ENCODE data around the gene TNRC6C.
A peak's percentile ranks its signal among the peaks of the same experiment; 100 is the strongest.
"Not testable (repeated sequence)": the region's sequence is repeated elsewhere in the genome, so short reads cannot be mapped to it uniquely, and the experiment has no call there.

The TNRC6C gene

GRCh38 chr17:77933777-77934398, 24.6 kb upstream of the TNRC6C start:
- WGBS, 2 donors (ENCODE audit: extremely low coverage in 2 of 2, insufficient read length in 2 of 2, insufficient replicate concordance in 1 of 2), result no CpG with 5 or more reads among the region's 6 CpGs
- Histone ChIP-seq H3K27me3 (ENCODE audit: control insufficient read depth in 3 of 3, insufficient read depth in 3 of 3, low read depth in 1 of 3, low read length in 3 of 3) (peaks cover 0 to 4% (median 0%) of the 10 kb centered on the region in 3 experiments), H3K18ac (ENCODE audit: low read length) (no peak overlapping the region), H3K4ac (ENCODE audit: low read length) (no peak overlapping the region), H3K4me2 (ENCODE audit: insufficient read depth, low read length, poor library complexity, severe bottlenecking) (no peak overlapping the region), H2BK12ac (ENCODE audit: low read length) (no peak overlapping the region), H3K79me1 (ENCODE audit: low read depth, low read length) (no peaks in the 10 kb centered on the region), H3K4me1 (ENCODE audit: control insufficient read depth in 2 of 2, insufficient read depth in 1 of 2, low read depth in 1 of 2, low read length in 2 of 2) (peaks cover 0 to 17% of the 10 kb centered on the region in 2 donors), H3K9ac (ENCODE audit: low read depth, low read length, poor library complexity) (no peak overlapping the region), H2AK5ac (ENCODE audit: low read depth, low read length) (no peak overlapping the region), H4K8ac (ENCODE audit: low read depth, low read length) (no peak overlapping the region), H2BK15ac (ENCODE audit: low read length) (no peak overlapping the region), H4K91ac (ENCODE audit: low read depth, low read length, poor library complexity) (no peak overlapping the region), H3K36me3 (replicated peaks in 1 of 2; ENCODE audit: control insufficient read depth in 2 of 2, insufficient read depth in 2 of 2, low read length in 2 of 2) (no peaks in the 10 kb centered on the region), H2BK5ac (ENCODE audit: low read length) (no peak overlapping the region), H3K14ac (ENCODE audit: low read length) (no peak overlapping the region), H3K27ac (replicated peaks; ENCODE audit: low read length) (no peak overlapping the region), H2BK120ac (ENCODE audit: low read depth, low read length) (no peak overlapping the region), H2AFZ (ENCODE audit: low read length) (no peak overlapping the region), H3K4me3 (ENCODE audit: low read length in 2 of 2) (no peak overlapping the region), H3K9me3 (replicated peaks in 1 of 2; ENCODE audit: control insufficient read depth in 2 of 2, insufficient read depth in 1 of 2, low read depth in 1 of 2, low read length in 2 of 2) (no peaks in the 10 kb centered on the region), H3K23ac (ENCODE audit: low read depth, low read length, poor library complexity) (no peak overlapping the region)
- no peak for DNase-seq (ENCODE audit: low spot score)

- Histone ChIP-seq H3K27me3 (ENCODE audit: control insufficient read depth in 3 of 3, insufficient read depth in 3 of 3, low read depth in 1 of 3, low read length in 3 of 3) (no peaks in the 10 kb centered on the region), H4K8ac (ENCODE audit: low read depth, low read length) (no peak overlapping the region), H2BK12ac (ENCODE audit: low read length) (no peak overlapping the region), H4K91ac (ENCODE audit: low read depth, low read length, poor library complexity) (no peak overlapping the region), H2AFZ (ENCODE audit: low read length) (no peak overlapping the region), H3K4me3 (ENCODE audit: low read length in 2 of 2) (no peak overlapping the region), H3K23ac (ENCODE audit: low read depth, low read length, poor library complexity) (no peak overlapping the region), H2BK15ac (ENCODE audit: low read length) (no peak overlapping the region), H2AK5ac (ENCODE audit: low read depth, low read length) (no peak overlapping the region), H3K14ac (ENCODE audit: low read length) (no peak overlapping the region), H3K79me1 (ENCODE audit: low read depth, low read length) (no peaks in the 10 kb centered on the region), H2BK120ac (ENCODE audit: low read depth, low read length) (no peak overlapping the region), H2BK5ac (ENCODE audit: low read length) (no peak overlapping the region), H3K4me1 (ENCODE audit: control insufficient read depth in 2 of 2, insufficient read depth in 1 of 2, low read depth in 1 of 2, low read length in 2 of 2) (peaks cover 0 to 14% of the 10 kb centered on the region in 2 donors), H3K18ac (ENCODE audit: low read length) (no peak overlapping the region), H3K9me3 (replicated peaks in 1 of 2; ENCODE audit: control insufficient read depth in 2 of 2, insufficient read depth in 1 of 2, low read depth in 1 of 2, low read length in 2 of 2) (no peaks in the 10 kb centered on the region), H3K4ac (ENCODE audit: low read length) (no peak overlapping the region), H3K9ac (ENCODE audit: low read depth, low read length, poor library complexity) (no peak overlapping the region), H3K36me3 (replicated peaks in 1 of 2; ENCODE audit: control insufficient read depth in 2 of 2, insufficient read depth in 2 of 2, low read length in 2 of 2) (no peaks in the 10 kb centered on the region), H3K4me2 (ENCODE audit: insufficient read depth, low read length, poor library complexity, severe bottlenecking) (no peak overlapping the region), H3K27ac (replicated peaks; ENCODE audit: low read length) (peak overlapping the region; percentile 4)
- no CpG with 5 or more reads among the region's 11 CpGs for WGBS, 2 donors (ENCODE audit: extremely low coverage in 2 of 2, insufficient read length in 2 of 2, insufficient replicate concordance in 1 of 2)
- no peak for DNase-seq (ENCODE audit: low spot score)
Measured at GRCh38 chr17:77935121-77935571, 23.4 kb upstream of the TNRC6C start.

- not testable (repeated sequence) for H4K8ac ChIP-seq (ENCODE audit: low read depth, low read length); H3K9me3 ChIP-seq (replicated peaks in 1 of 2; ENCODE audit: control insufficient read depth in 2 of 2, insufficient read depth in 1 of 2, low read depth in 1 of 2, low read length in 2 of 2); H3K79me1 ChIP-seq (ENCODE audit: low read depth, low read length); H3K4me3 ChIP-seq (ENCODE audit: low read length in 2 of 2); H2BK12ac ChIP-seq (ENCODE audit: low read length); H3K4me2 ChIP-seq (ENCODE audit: insufficient read depth, low read length, poor library complexity, severe bottlenecking); H4K91ac ChIP-seq (ENCODE audit: low read depth, low read length, poor library complexity); H3K14ac ChIP-seq (ENCODE audit: low read length); H2BK15ac ChIP-seq (ENCODE audit: low read length); DNase-seq (ENCODE audit: low spot score); H2BK120ac ChIP-seq (ENCODE audit: low read depth, low read length); H3K36me3 ChIP-seq (replicated peaks in 1 of 2; ENCODE audit: control insufficient read depth in 2 of 2, insufficient read depth in 2 of 2, low read length in 2 of 2); H2AK5ac ChIP-seq (ENCODE audit: low read depth, low read length); H3K27me3 ChIP-seq (ENCODE audit: control insufficient read depth in 3 of 3, insufficient read depth in 3 of 3, low read depth in 1 of 3, low read length in 3 of 3); H2AFZ ChIP-seq (ENCODE audit: low read length); H3K23ac ChIP-seq (ENCODE audit: low read depth, low read length, poor library complexity); H3K18ac ChIP-seq (ENCODE audit: low read length); H2BK5ac ChIP-seq (ENCODE audit: low read length); H3K4ac ChIP-seq (ENCODE audit: low read length); H3K27ac ChIP-seq (replicated peaks; ENCODE audit: low read length); H3K9ac ChIP-seq (ENCODE audit: low read depth, low read length, poor library complexity)
- H3K4me1 ChIP-seq (ENCODE audit: control insufficient read depth in 2 of 2, insufficient read depth in 1 of 2, low read depth in 1 of 2, low read length in 2 of 2), result peaks cover 0 to 14% of the 10 kb centered on the region in 2 donors
- no CpG with 5 or more reads among the region's 6 CpGs for WGBS, 2 donors (ENCODE audit: extremely low coverage in 2 of 2, insufficient read length in 2 of 2, insufficient replicate concordance in 1 of 2)
Measured at GRCh38 chr17:77935744-77936143, 22.8 kb upstream of the TNRC6C start.

DNA sequence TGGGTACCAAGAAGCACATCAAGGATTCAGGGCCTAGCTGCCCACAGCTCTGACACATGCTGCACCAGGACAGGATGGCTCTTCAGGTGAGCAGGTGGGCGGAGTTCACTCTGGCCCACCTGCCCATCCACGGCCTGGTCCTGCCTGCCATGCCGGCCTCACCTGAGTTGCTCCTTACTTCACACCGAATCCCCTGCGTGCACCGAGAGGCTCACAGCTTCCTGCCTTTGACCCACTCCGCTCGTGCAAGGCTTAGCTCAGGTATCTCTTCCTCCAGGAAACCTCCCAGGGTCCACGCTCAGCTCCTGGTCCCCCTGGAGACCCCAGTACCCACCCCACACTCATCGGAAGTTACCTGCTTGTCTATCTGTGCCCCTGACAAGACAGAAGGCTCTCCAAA, 21.6 kb upstream of the TNRC6C start:
- H3K9me3 ChIP-seq (replicated peaks in 1 of 2; ENCODE audit: control insufficient read depth in 2 of 2, insufficient read depth in 1 of 2, low read depth in 1 of 2, low read length in 2 of 2), result no peaks in the 10 kb centered on the region
- WGBS, 2 donors (ENCODE audit: extremely low coverage in 2 of 2, insufficient read length in 2 of 2, insufficient replicate concordance in 1 of 2), result no CpG with 5 or more reads among the region's 10 CpGs
- peak overlapping the region; percentile 95 for H3K14ac ChIP-seq (ENCODE audit: low read length)
- H3K18ac ChIP-seq (ENCODE audit: low read length), result peak overlapping the region; percentile 83
- H2AFZ ChIP-seq (ENCODE audit: low read length), result no peak overlapping the region
- peak overlapping the region; percentile 32 for H3K4ac ChIP-seq (ENCODE audit: low read length)
- H3K36me3 ChIP-seq (replicated peaks in 1 of 2; ENCODE audit: control insufficient read depth in 2 of 2, insufficient read depth in 2 of 2, low read length in 2 of 2), result no peaks in the 10 kb centered on the region
- H2BK120ac ChIP-seq (ENCODE audit: low read depth, low read length), result no peak overlapping the region
- peak overlapping the region; percentile 68 for H3K23ac ChIP-seq (ENCODE audit: low read depth, low read length, poor library complexity)
- H3K27ac ChIP-seq (replicated peaks; ENCODE audit: low read length), result no peak overlapping the region
- H3K4me1 ChIP-seq (ENCODE audit: control insufficient read depth in 2 of 2, insufficient read depth in 1 of 2, low read depth in 1 of 2, low read length in 2 of 2), result peaks cover 0 to 10% of the 10 kb centered on the region in 2 donors
- peak overlapping the region; percentile 88 for H2AK5ac ChIP-seq (ENCODE audit: low read depth, low read length)
- no peaks in the 10 kb centered on the region for H3K79me1 ChIP-seq (ENCODE audit: low read depth, low read length)
- peak overlapping the region; percentile 84 for H2BK5ac ChIP-seq (ENCODE audit: low read length)
- no peak overlapping the region for H3K4me3 ChIP-seq (ENCODE audit: low read length in 2 of 2)
- no peak overlapping the region for H4K8ac ChIP-seq (ENCODE audit: low read depth, low read length)
- peak overlapping the region; percentile 97 for H2BK12ac ChIP-seq (ENCODE audit: low read length)
- peak overlapping the region; percentile 37 for H3K9ac ChIP-seq (ENCODE audit: low read depth, low read length, poor library complexity)
- H2BK15ac ChIP-seq (ENCODE audit: low read length), result peak overlapping the region; percentile 70
- no peaks in the 10 kb centered on the region for H3K27me3 ChIP-seq (ENCODE audit: control insufficient read depth in 3 of 3, insufficient read depth in 3 of 3, low read depth in 1 of 3, low read length in 3 of 3)
- DNase-seq (ENCODE audit: low spot score), result no peak
- H3K4me2 ChIP-seq (ENCODE audit: insufficient read depth, low read length, poor library complexity, severe bottlenecking), result no peak overlapping the region
- peak overlapping the region; percentile 93 for H4K91ac ChIP-seq (ENCODE audit: low read depth, low read length, poor library complexity)

Data from neuronal stem cell (in vitro differentiated cells).